Muscle of leg (tissue), 11 donors: Measurements from ENCODE around the gene MINDY3. TPM values are rescaled to one million over a fixed set of nuclear protein-coding genes. Genes with fewer than 3 reads are reported as not detected.
A peak's percentile ranks its signal among the peaks of the same experiment; 100 is the strongest.

Source experiments
- DNase-seq: peaks from one replicate; pipeline ENCODE4 v3.0.0; 2013
- H3K27ac ChIP-seq: one replicate; pipeline ENCODE4 v1.5.1; 2013; ENCODE audit warnings: mild to moderate bottlenecking, low read length, control low read depth
- H3K27me3 ChIP-seq: one replicate; pipeline ENCODE4 v1.6.1; 2013; ENCODE audit warnings: low read length; ENCODE audit not compliant: control insufficient read depth, insufficient read depth
- H3K36me3 ChIP-seq: one replicate; pipeline ENCODE4 v1.6.1; 2013; ENCODE audit warnings: low read length; ENCODE audit not compliant: control insufficient read depth, insufficient read depth
- H3K4me1 ChIP-seq: one replicate; pipeline ENCODE4 v1.6.1; 2013; ENCODE audit warnings: low read length; ENCODE audit not compliant: control insufficient read depth, insufficient read depth
- H3K4me3 ChIP-seq: one replicate; pipeline ENCODE4 v1.5.1; 2013; ENCODE audit warnings: low read length, control low read depth
- H3K9me3 ChIP-seq: replicated peaks from 2 replicates; pipeline ENCODE4 v1.6.1; 2013; ENCODE audit warnings: low read depth, low read length; ENCODE audit not compliant: control insufficient read depth
- WGBS: methylation state at CpG from one replicate; pipeline ENCODE4 v1.1.5; 2013; ENCODE audit warnings: missing lambda C conversion rate; ENCODE audit not compliant: insufficient coverage; 5-methylcytosine and 5-hydroxymethylcytosine counted together
- polyA plus RNA-seq, 8 donors: library from polyadenylated mRNA; unstranded; fragments of 120-200 nt; gene quantifications; one replicate each; pipeline versions ENCODE4 v1.2.1 to v1.2.3, GENCODE V29; 2013; ENCODE audit warnings: inconsistent platforms in 1 of 8, low replicate concordance in 1 of 8; ENCODE audit not compliant: insufficient read length in 8 of 8, insufficient read depth in 1 of 8
- total RNA-seq: library from RNA; stranded (reverse); fragments of 120-200 nt; gene quantifications from one replicate; pipeline ENCODE4 v1.2.4, GENCODE V29; 2013

The MINDY3 gene
- total and polyA plus RNA-seq, 9 donors = 20.9 to 29.4 (median 24.5) TPM

DNA sequence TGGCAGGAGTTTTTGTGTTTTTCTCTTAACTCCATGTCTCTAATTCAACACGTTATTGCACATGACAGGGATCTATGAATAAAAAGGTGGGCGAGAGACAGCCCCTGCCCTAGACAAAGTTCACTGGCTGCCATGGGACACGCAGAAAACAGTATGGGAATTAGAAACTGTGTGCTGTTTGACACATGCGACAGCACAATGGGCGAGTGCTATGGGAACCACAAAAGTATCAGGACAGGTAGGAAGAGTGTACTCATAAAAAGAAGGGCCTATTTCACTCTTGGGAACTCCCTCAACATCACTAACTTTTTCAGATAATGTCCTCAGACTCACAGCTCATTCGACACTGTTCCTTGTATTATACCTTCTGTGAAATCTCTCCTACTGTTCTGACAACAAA, 45.7 kb downstream of the MINDY3 start:
- no peaks in the 10 kb centered on the region for H3K9me3 ChIP-seq
- no peak overlapping the region for H3K4me3 ChIP-seq
- no peak for DNase-seq
- WGBS = 93% methylated on average over 2 of the region's 6 CpGs
- peaks cover 2% of the 10 kb centered on the region for H3K4me1 ChIP-seq
- H3K36me3 ChIP-seq = peaks cover 6% of the 10 kb centered on the region
- H3K27me3 ChIP-seq = no peaks in the 10 kb centered on the region
- H3K27ac ChIP-seq = no peak overlapping the region

DNA sequence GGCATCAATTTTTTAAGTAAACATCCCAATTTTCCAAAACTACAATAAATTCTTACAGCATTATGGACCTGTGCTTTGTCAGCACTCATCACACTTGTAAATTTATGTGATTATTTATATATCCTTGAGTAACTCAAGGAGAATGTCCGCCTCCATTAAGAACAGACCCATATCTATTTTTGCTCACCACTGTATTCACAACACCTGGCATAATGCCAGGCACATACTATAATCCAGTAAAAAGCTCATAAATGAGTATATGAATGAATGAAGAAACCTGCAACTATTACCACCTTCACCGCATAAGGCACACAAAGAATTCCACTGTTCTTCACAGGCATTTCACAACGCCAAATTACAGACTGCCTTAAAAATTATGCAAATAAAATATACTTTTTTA, 46.9 kb downstream of the MINDY3 start:
- Histone ChIP-seq H3K4me3 (no peak overlapping the region), H3K36me3 (peaks cover 4% of the 10 kb centered on the region), H3K9me3 (no peaks in the 10 kb centered on the region), H3K4me1 (peaks cover 2% of the 10 kb centered on the region), H3K27ac (peak overlapping the region; percentile 25), H3K27me3 (no peaks in the 10 kb centered on the region)
- DNase-seq = peak; percentile 22
- WGBS = no CpG with 5 or more reads among the region's 3 CpGs

DNA sequence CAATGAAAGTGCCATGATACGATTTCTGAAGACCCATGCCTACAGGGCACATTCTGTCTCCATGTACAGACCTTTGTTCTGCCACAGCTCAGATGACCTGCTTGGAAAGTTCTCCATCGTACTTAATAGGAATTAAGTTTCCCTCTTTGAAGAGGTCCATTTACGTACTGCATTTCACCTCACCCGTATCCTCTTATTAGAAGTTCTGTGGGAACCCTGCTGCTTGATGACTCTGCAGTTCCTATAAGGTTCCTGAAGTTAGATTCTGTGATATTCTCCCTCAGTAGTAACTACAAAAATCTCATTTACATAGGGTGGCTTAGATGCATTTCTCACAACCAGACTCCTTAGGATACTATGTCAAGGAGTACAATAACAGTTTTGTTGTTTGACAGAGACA, 50.9 kb downstream of the MINDY3 start:
- peak overlapping the region; percentile 24 for H3K27ac ChIP-seq
- WGBS = 94% methylated on average over 1 of the region's 4 CpGs
- peaks cover 2% of the 10 kb centered on the region for H3K4me1 ChIP-seq

DNA sequence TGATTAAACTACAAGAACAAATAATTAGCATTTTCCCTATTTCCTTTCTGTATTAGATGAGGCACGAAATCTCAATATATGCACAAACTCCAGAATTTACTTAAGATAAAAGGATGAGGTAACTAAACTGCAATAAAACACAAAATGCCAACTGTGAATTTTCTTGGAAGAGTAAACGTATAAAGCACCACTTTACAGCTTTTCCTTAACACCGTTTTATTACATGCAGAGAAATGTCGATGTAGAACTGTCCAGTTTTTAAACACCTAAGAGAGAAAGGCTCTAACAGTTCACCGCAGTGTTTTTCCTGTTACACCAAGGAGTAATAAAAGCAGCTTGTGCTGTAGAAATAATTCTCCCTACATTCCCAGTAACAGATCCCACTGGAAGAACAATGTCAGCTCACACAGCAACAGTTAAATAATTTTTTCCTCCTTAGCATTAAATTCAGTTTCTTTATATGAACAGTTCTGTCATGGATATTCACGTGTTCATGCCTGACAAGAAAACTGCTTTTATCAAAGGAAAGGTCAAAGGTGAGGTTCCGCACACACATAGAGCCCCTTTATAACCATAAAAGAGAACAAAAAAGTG, 52.0 kb downstream of the MINDY3 start:
- WGBS = no CpG with 5 or more reads among the region's 7 CpGs
- Histone ChIP-seq H3K9me3 (no peaks in the 10 kb centered on the region), H3K27ac (peak overlapping the region; percentile 18), H3K27me3 (no peaks in the 10 kb centered on the region), H3K4me3 (no peak overlapping the region), H3K36me3 (peaks cover 8% of the 10 kb centered on the region), H3K4me1 (peaks cover 2% of the 10 kb centered on the region)
- DNase-seq = no peak

More for the DNA sequence above, 50.9 kb downstream of the MINDY3 start:
- H3K27me3 ChIP-seq = no peaks in the 10 kb centered on the region
- no peaks in the 10 kb centered on the region for H3K9me3 ChIP-seq
- H3K4me3 ChIP-seq = no peak overlapping the region
- H3K36me3 ChIP-seq = peaks cover 8% of the 10 kb centered on the region
- DNase-seq = no peak

DNA sequence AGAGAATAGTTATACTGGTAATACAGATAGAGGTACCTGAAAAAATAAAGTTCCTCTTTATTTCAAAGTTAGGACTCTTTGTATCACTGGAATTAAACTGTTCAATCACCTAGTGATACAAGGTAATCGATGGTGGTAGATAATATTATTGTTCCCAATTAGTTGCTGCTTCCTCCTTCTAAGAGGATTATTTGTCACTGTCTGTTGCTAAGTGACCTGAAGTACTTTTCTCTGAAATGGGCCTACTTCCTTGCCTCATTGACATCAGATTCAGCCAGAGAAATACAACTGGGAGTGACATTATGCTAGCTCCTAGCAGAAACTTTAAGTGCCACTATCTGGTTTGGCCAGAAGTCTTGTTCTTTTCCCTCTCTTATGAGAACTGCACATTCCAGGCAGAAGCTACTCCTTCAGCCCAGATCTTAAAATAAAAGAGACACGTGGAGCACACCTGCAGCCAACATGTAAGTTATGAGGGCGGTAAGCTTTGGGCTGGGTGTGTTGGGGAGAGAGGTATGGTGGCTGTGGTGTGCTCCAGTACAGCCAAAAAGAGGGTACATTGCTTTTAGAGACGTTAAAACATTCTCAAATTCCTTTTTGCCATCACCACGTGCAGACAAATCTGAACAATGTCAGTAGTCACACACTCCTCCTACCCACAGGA, 54.8 kb downstream of the MINDY3 start:
- no CpG with 5 or more reads among the region's 5 CpGs for WGBS
- Histone ChIP-seq H3K27ac (no peak overlapping the region), H3K36me3 (peaks cover 11% of the 10 kb centered on the region)

DNA sequence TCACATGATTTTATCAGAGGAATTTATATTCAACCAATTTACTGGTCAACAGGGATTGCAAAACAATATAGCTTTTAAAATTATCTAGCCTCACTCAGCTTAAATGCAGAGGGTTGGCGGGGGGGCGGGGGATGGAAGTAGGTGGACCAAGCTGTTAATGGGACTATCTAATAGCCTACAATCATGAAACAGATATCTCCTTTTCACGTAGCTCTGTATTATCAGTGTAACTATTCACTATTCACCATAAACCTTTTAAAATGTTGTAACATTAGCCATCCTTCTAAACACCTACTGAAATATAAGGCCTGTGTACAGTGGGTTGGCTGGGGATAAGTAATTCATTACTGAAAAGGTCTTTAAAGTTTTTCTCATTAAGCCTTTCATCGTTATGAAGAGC, 56.2 kb downstream of the MINDY3 start:
- Histone ChIP-seq H3K36me3 (peaks cover 14% of the 10 kb centered on the region), H3K4me1 (no peaks in the 10 kb centered on the region), H3K27ac (no peak overlapping the region), H3K4me3 (no peak overlapping the region), H3K9me3 (peaks cover 12% of the 10 kb centered on the region), H3K27me3 (no peaks in the 10 kb centered on the region)
- WGBS = no CpG with 5 or more reads among the region's 4 CpGs
- DNase-seq = no peak

More for the DNA sequence above, 54.8 kb downstream of the MINDY3 start:
- Histone ChIP-seq H3K9me3 (peaks cover 11% of the 10 kb centered on the region), H3K4me1 (no peaks in the 10 kb centered on the region), H3K4me3 (no peak overlapping the region), H3K27me3 (no peaks in the 10 kb centered on the region)
- no peak for DNase-seq

DNA sequence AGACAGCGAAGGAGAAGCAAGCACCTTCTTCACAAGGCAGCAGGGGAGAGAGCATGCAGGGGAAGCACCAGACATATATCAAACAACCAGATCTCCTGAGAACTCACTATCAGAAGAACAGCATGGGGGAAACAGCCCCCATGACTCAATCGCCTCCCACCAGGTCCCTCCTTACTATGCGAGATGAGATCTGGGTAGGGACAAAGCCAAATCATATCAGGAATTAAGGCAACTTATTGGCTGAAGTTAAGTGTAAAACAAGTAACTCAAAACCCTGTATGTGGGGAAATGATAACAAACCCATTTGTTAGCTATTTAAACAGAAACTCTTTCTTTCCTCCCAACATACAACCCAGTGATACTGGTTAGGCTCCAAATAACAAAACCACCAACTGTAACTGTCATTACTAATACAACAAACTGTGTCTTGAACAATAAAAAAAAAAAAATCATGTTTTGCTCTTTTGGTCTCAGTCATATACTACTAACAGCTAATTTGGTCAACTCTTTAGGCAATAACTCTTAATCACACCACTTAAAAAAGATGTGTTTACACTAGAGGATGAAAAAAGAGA, 57.8 kb downstream of the MINDY3 start:
- DNase-seq = no peak
- peaks cover 14% of the 10 kb centered on the region for H3K36me3 ChIP-seq
- H3K4me1 ChIP-seq = no peaks in the 10 kb centered on the region
- no peak overlapping the region for H3K4me3 ChIP-seq
- no peak overlapping the region for H3K27ac ChIP-seq
- 100% methylated on average over 1 of the region's 3 CpGs for WGBS
- no peaks in the 10 kb centered on the region for H3K27me3 ChIP-seq
- peaks cover 12% of the 10 kb centered on the region for H3K9me3 ChIP-seq

DNA sequence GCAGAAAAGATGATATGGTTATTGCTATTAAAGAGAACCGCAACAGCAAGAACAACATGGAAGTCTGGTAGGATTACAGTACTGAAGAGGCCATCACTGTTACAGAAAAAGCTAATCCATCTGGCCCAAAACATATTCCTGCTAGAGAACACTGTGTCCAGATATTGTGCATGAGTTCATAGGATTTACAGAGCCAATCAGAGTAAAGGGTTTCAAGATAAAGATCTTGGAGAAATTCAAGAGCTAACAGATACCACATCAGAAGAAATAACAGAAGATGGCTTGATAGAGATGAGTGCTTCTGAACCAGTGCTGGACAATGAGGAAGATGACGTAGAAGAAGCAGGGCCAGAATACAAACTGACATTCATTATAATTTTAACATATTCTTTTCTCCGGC, 58.7 kb downstream of the MINDY3 start:
- DNase-seq = no peak
- no peaks in the 10 kb centered on the region for H3K4me1 ChIP-seq
- H3K27me3 ChIP-seq = no peaks in the 10 kb centered on the region
- peaks cover 12% of the 10 kb centered on the region for H3K36me3 ChIP-seq
- no peak overlapping the region for H3K27ac ChIP-seq
- peaks cover 12% of the 10 kb centered on the region for H3K9me3 ChIP-seq
- H3K4me3 ChIP-seq = no peak overlapping the region
- no CpG with 5 or more reads among the region's 3 CpGs for WGBS

DNA sequence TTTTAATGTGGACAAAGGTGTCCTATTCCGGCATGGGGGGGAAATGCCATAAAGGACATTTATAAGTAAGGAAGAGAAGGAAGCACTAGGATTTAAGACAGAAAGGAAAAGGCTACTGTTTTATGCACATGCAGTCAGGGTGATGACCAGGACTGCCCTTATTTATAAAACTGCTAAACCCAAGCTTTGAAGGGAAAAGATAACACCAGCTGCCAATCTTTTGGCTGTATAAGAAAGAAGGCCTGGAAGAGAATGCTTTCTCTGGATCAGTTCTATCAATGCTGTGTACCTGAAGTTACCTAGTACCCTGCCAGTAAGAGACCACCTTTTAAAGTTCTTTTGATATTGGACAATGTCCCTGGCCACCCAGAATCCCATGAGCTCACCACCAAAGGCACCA, 59.2 kb downstream of the MINDY3 start:
- Histone ChIP-seq H3K4me3 (no peak overlapping the region), H3K27ac (no peak overlapping the region), H3K9me3 (peaks cover 12% of the 10 kb centered on the region), H3K27me3 (no peaks in the 10 kb centered on the region), H3K4me1 (no peaks in the 10 kb centered on the region), H3K36me3 (peaks cover 10% of the 10 kb centered on the region)
- 100% methylated on average over 1 of the region's 1 CpG for WGBS
- no peak for DNase-seq

DNA sequence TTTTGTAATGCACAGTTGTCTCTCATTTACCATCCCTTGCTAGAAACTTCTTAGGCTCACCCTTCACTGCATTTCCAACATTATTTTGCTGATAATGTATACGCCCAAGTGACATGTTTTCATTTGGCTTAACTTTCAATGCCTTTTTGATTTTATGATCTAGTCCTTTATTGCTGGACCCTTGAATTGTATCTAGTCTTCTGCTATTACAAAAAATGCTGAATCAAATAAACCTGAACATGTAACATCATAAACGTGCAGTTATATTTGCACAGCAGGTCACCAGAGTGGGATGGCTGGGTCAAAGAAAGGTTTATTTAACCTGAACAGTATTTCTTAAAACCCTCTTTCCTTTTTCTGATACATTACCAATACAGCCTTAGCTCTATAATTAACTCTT, 63.0 kb downstream of the MINDY3 start:
- WGBS = 100% methylated on average over 1 of the region's 2 CpGs
- Histone ChIP-seq H3K4me1 (no peaks in the 10 kb centered on the region), H3K27me3 (no peaks in the 10 kb centered on the region), H3K4me3 (no peak overlapping the region), H3K27ac (no peak overlapping the region), H3K9me3 (peaks cover 12% of the 10 kb centered on the region), H3K36me3 (peaks cover 7% of the 10 kb centered on the region)
- DNase-seq = no peak
